ENCODE results near the gene JUNB.

Gene JUNB

GRCh38 chr19:12791345-12792050, at the start of gene JUNB:
TSS of gene JUNB (plus strand) at chr19:12791486. CDS start at chr19:12791772, 286 bp downstream.
- DNase-seq: peak; percentile 67 to 99 (median 96)

- DNase-seq: no peak
Measured at GRCh38 chr19:12745166-12745897, 46.0 kb upstream of the JUNB start.

GRCh38 chr19:12748489-12748888, 42.8 kb upstream of the JUNB start:
- DNase-seq: no peak

- DNase-seq: no peak
Measured at GRCh38 chr19:12749938-12750521, 41.3 kb upstream of the JUNB start.

- no peak for DNase-seq
Measured at GRCh38 chr19:12750851-12751250, 40.4 kb upstream of the JUNB start.

- DNase-seq: no peak
Measured at GRCh38 chr19:12751635-12752034, 39.7 kb upstream of the JUNB start, which contains the start of gene BEST2. TSS of gene BEST2 (plus strand) at chr19:12751791. CDS start at chr19:12752593, 802 bp downstream.

GRCh38 chr19:12752056-12752781, 39.1 kb upstream of the JUNB start:
- DNase-seq: no peak

- DNase-seq: no peak
Measured at GRCh38 chr19:12754465-12755196, 36.7 kb upstream of the JUNB start.

GRCh38 chr19:12756150-12756883, 35.0 kb upstream of the JUNB start:
- no peak for DNase-seq

GRCh38 chr19:12757544-12758274, 33.6 kb upstream of the JUNB start:
- DNase-seq: peak in 8 of 14 donors; percentile 12 to 69 (median 26)

GRCh38 chr19:12759686-12760085, 31.6 kb upstream of the JUNB start:
- no peak for DNase-seq

- DNase-seq: no peak
Measured at GRCh38 chr19:12763100-12763499, 28.2 kb upstream of the JUNB start.

GRCh38 chr19:12764698-12765097, 26.6 kb upstream of the JUNB start:
- no peak for DNase-seq

- peak in 7 of 14 donors; percentile 24 to 69 (median 40) for DNase-seq
Measured at GRCh38 chr19:12766051-12766521, 25.2 kb upstream of the JUNB start.

GRCh38 chr19:12767150-12767549, 24.1 kb upstream of the JUNB start:
- no peak for DNase-seq

GRCh38 chr19:12767666-12768065, 23.6 kb upstream of the JUNB start:
- DNase-seq: no peak

GRCh38 chr19:12769689-12770088, 21.6 kb upstream of the JUNB start:
- no peak for DNase-seq

- no peak for DNase-seq
Measured at GRCh38 chr19:12770922-12771321, 20.4 kb upstream of the JUNB start.

GRCh38 chr19:12772323-12772722, 19.0 kb upstream of the JUNB start:
- DNase-seq: peak in 1 of 14 donors; percentile 11

- no peak for DNase-seq
Measured at GRCh38 chr19:12773571-12773970, 17.7 kb upstream of the JUNB start.

All from C1 segment of cervical spinal cord (tissue), 14 donors.